ENCODE data around the gene MSI2. TPM values are rescaled to one million over a fixed set of nuclear protein-coding genes. Genes with fewer than 3 reads are reported as not detected.

Gene MSI2
- total and polyA plus RNA-seq, 7 donors = 37.6 to 133 (median 87.1) TPM

GRCh38 chr17:57723427-57724025 lies 467.2 kb downstream of the MSI2 start:
- WGBS, 3 donors = 74 to 79% (median 78%) methylated on average over 13 of the region's 13 CpGs
- intact Hi-C loops (cut with DNase I) = no loop called here
- Histone ChIP-seq H3K27me3 (ENCODE audit: insufficient read depth in 3 of 3, low read length in 2 of 3) (no peaks in the 10 kb centered on the region), H3K4me1 (no peaks in the 10 kb centered on the region), H3K4me3 (no peak overlapping the region), H3K27ac (no peak overlapping the region), H3K36me3 (ENCODE audit: insufficient read depth in 1 of 2, low read depth in 1 of 2) (no peaks in the 10 kb centered on the region), H3K9me3 (no peaks in the 10 kb centered on the region)
- no peak for DNase-seq
- no peak for TF ChIP-seq CTCF (IDR thresholded peaks at IDR 0.05)
- ATAC-seq = peak in 1 of 4 donors; percentile 35

GRCh38 chr17:57724026-57724728 lies 467.9 kb downstream of the MSI2 start:
- Histone ChIP-seq H3K27me3 (ENCODE audit: insufficient read depth in 3 of 3, low read length in 2 of 3) (no peaks in the 10 kb centered on the region), H3K36me3 (ENCODE audit: insufficient read depth in 1 of 2, low read depth in 1 of 2) (no peaks in the 10 kb centered on the region), H3K27ac (no peak overlapping the region), H3K4me1 (no peaks in the 10 kb centered on the region), H3K4me3 (no peak overlapping the region), H3K9me3 (no peaks in the 10 kb centered on the region)
- DNase-seq (no peak), ATAC-seq (peak in 3 of 4 donors; percentile 15 to 68 (median 48))
- WGBS, 3 donors = 67 to 73% (median 71%) methylated on average over 14 of the region's 14 CpGs
- intact Hi-C loops (cut with DNase I) = no loop called here
- no peak for TF ChIP-seq CTCF (IDR thresholded peaks at IDR 0.05)

GRCh38 chr17:57724729-57725125 lies 468.4 kb downstream of the MSI2 start:
- Histone ChIP-seq H3K36me3 (ENCODE audit: insufficient read depth in 1 of 2, low read depth in 1 of 2) (no peaks in the 10 kb centered on the region), H3K27me3 (ENCODE audit: insufficient read depth in 3 of 3, low read length in 2 of 3) (no peaks in the 10 kb centered on the region), H3K4me3 (no peak overlapping the region), H3K4me1 (no peaks in the 10 kb centered on the region), H3K9me3 (no peaks in the 10 kb centered on the region), H3K27ac (no peak overlapping the region)
- 78 to 87% (median 85%) methylated on average over 5 of the region's 5 CpGs for WGBS, 3 donors
- TF ChIP-seq CTCF (IDR thresholded peaks at IDR 0.05) = no peak
- ATAC-seq (no peak), DNase-seq (no peak)
- intact Hi-C loops (cut with DNase I) = no loop called here

- no peak for TF ChIP-seq CTCF (IDR thresholded peaks at IDR 0.05)
- H3K4me3 ChIP-seq = no peak overlapping the region
Observed at GRCh38 chr17:57726213-57726790, 470.0 kb downstream of the MSI2 start.

More at GRCh38 chr17:57726213-57726790, 470.0 kb downstream of the MSI2 start:
- Histone ChIP-seq H3K27me3 (ENCODE audit: insufficient read depth in 3 of 3, low read length in 2 of 3) (no peaks in the 10 kb centered on the region), H3K27ac (no peak overlapping the region), H3K36me3 (ENCODE audit: insufficient read depth in 1 of 2, low read depth in 1 of 2) (no peaks in the 10 kb centered on the region), H3K4me1 (no peaks in the 10 kb centered on the region), H3K9me3 (no peaks in the 10 kb centered on the region)
- ATAC-seq (no peak), DNase-seq (no peak)
- 71 to 83% (median 79%) methylated on average over 9 of the region's 9 CpGs for WGBS, 3 donors
- intact Hi-C loops (cut with DNase I) = no loop called here

Measured in psoas muscle (tissue), 8 donors.